Omental fat pad (tissue), 4 donors: Measurements from ENCODE around the gene F2RL3. TPM values are rescaled to one million over a fixed set of nuclear protein-coding genes. Genes with fewer than 3 reads are reported as not detected.

Source experiments
- ATAC-seq: fragments of 150-250 bp; one replicate; pipeline ENCODE4 v1.9.1; 2016; ENCODE audit warnings: mild to moderate bottlenecking, moderate library complexity; ENCODE audit not compliant: low FRiP score
- DNase-seq: peaks from one replicate; pipeline ENCODE4 v3.0.0-alpha.2; 2019; ENCODE audit warnings: low spot score
- total RNA-seq, 4 donors: library from RNA; depleted of rRNA; stranded (reverse); fragments of >200 nt; gene quantifications; one replicate each; pipeline ENCODE4 v1.1.0, GENCODE V29; 2016
- TF ChIP-seq, protein P1 (sequence below), 3 donors: fragments of 450-650 bp; IDR thresholded peaks; one replicate each; pipeline ENCODE4 v1.5.1; 2016 to 2017; ENCODE audit warnings: antibody characterized with exemption in 3 of 3, mild to moderate bottlenecking in 3 of 3, moderate library complexity in 2 of 3

Gene F2RL3
- total RNA-seq, 4 donors from 2014 or later, result 4.1 to 31.8 (median 9.2) TPM

DNA sequence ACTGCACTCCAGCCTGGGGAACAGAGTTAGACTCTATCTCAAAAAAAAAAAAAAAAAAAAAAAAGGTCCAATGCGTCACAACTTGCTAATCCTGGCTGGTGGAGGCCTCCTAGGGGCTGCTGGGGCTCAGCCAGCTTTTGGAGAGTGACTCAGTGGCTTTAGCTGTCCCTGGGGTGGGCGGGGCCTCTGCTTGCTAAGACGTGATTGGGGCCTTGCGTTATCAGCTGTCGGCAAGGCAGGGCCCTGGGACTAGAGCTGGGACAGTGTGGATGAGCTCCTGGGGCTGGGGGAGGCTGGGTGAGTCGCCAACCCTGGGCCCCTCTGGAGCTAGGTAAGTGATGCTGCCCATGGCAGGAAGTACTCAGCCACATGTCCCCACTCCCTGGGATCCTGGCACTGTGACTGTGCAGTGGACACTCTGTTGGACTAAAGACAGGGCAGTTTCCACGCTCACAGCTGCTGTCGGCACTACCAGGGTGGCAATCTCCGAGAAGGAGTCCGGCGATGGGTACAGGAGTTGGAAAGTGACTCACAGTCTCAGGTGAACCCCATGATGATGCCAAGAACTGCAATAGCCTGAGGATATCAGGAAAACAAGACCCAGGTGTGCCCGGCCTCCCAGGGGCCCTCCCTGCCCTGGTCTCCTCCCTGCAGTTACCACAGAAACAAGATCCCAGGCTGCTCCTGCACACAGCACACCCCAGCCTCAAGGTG, 32.2 kb downstream of the F2RL3 start:
- TF ChIP-seq, protein P1, sequence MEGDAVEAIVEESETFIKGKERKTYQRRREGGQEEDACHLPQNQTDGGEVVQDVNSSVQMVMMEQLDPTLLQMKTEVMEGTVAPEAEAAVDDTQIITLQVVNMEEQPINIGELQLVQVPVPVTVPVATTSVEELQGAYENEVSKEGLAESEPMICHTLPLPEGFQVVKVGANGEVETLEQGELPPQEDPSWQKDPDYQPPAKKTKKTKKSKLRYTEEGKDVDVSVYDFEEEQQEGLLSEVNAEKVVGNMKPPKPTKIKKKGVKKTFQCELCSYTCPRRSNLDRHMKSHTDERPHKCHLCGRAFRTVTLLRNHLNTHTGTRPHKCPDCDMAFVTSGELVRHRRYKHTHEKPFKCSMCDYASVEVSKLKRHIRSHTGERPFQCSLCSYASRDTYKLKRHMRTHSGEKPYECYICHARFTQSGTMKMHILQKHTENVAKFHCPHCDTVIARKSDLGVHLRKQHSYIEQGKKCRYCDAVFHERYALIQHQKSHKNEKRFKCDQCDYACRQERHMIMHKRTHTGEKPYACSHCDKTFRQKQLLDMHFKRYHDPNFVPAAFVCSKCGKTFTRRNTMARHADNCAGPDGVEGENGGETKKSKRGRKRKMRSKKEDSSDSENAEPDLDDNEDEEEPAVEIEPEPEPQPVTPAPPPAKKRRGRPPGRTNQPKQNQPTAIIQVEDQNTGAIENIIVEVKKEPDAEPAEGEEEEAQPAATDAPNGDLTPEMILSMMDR (IDR thresholded peaks at IDR 0.05), result no peak
- no peak for ATAC-seq
- no peak for DNase-seq

DNA sequence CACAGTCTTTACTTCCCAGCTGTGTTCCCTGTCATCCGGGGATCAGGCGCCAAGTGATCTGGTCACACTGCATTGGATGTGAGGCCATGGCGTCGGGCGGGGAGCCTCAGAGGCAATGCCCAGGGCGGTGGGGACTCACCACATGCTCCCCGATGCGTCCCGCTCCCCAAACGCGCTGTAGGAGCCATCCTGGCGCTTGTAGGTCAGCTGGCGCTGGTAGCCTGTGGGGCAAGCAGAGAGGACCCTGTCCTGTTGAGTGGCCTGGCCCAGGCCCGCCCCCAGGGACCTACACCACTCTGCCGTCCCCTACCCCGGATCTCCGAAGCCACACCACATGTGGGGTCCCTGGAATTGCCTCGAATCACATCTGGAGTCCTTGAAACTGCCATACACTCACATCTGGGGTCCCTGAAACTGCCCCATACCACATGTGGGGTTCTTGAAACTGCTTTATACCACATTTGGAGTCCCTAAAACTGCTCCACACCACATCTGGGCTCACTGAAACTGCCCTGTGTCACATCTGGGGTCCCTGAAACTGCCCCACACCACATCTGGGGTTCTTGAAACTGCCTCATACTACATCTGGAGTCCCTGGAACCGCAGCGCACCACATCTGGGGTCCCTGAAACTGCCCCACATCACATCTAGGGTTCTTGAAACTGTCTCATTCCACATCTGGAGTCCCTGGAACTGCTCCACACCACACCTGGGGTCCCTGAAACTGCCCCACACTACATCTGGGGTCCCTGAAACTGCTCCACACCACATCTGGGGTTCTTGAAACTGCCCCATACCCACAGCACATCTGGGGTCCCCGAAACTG, 33.2 kb downstream of the F2RL3 start:
- no peak for DNase-seq
- ATAC-seq, result no peak
- TF ChIP-seq, protein P1 (IDR thresholded peaks at IDR 0.05), result no peak

DNA sequence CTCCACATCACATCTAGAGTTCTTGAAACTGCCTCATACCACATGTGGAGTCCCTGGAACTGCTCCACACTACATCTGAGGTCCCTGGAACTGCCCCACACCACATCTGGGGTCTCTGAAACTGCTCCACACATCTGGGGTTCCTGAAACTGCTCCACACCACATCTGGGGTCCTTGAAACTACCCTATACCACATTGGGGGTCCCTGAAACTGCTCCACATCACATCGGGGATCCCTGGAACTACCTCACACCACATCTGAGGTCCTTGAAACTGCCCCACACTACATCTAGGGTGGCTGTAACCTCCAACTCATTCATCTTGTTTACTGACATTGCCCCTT, 33.8 kb downstream of the F2RL3 start:
- DNase-seq (no peak), ATAC-seq (no peak)
- TF ChIP-seq, protein P1 (IDR thresholded peaks at IDR 0.05), result no peak

DNA sequence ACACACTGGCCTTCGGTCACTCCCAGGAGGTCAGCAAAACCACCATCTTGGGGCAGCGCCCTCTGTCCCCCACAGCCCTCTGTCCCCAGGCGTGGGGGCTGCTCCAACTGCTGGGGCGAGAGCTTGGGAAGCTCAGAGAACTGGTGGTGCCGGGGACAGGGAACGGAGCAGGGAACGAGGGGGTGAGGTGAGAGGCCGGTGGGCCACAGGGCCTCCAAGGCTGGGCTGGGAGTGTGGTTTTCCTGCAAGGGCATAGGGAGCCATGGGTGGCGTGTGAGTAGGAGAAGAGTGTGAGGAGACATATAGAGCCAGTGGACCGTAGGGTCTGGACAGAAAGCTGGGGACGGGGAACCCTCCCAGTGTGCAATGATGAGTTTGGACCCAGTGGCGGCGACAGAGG, 34.1 kb downstream of the F2RL3 start:
- ATAC-seq (no peak), DNase-seq (no peak)
- TF ChIP-seq, protein P1 (IDR thresholded peaks at IDR 0.05), result no peak

DNA sequence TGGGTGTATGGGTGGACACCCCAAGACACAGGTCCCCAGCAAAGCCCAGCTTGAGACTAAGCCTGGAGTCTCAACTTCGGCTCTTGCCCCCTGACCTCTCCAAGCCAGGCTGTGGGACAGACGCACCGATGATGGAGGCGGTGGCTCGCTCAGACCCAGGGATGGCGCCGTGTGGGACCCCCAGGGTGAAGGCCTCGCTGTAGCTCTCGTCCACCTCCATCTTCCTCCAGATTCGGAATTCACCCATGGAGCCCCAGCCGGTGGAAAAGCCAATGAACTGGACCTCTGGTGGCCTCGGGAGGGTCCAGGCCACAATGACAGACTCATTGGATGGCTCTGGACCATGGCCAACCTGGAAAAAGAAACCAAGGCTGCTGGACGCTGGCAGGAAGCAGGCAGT, 39.1 kb downstream of the F2RL3 start:
- ATAC-seq, result no peak
- DNase-seq, result no peak
- TF ChIP-seq, protein P1 (IDR thresholded peaks at IDR 0.05), result no peak

DNA sequence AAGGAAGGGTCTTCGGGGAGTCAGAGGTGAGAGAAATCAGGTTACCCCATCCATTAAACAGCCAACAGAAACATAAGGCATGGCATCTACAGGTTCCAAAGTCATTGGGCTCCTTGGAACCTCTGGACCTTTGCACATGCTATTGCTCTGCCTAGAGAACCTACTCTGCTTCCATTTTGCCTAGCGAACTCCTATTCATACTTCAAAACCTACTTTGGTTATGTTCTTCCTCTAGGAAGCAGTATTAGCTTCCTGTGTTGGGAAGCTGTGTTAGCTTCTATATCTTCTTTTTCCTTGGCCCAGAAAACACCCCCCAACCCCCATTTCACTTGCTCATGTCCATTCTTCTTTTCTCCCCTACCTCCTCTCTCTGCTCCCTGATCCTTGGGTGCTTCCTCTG, 39.6 kb downstream of the F2RL3 start:
- DNase-seq (no peak), ATAC-seq (no peak)
- TF ChIP-seq, protein P1 (IDR thresholded peaks at IDR 0.05), result no peak

DNA sequence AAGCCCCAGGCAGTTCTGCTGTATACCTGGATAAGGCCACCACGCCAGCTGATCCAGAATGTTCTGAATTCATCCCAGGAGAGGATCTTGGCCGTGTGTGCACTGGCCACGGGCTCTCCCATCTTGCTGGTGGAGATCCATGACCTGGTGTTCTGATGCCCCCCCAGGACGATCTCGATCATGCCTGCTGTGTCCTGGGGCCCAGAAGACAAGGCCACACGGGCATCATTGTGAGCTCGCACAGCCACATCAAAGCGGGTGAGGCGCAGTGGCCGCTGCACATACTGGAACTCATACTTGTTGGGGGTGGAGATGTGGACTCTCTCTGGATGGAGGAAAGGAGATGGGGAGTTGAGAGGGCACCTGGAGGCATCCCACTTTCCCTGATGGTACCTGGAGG, 40.1 kb downstream of the F2RL3 start:
- DNase-seq (no peak), ATAC-seq (no peak)
- TF ChIP-seq, protein P1 (IDR thresholded peaks at IDR 0.05), result no peak
